ENCODE data around the gene TTLL8.

GRCh38 chr22:50071432-50072166 is 13.5 kb upstream of the TTLL8 start:
- TF ChIP-seq CTCF (IDR thresholded peaks at IDR 0.05) (no peak), EP300 (IDR thresholded peaks at IDR 0.05; ENCODE audit: low read depth) (no peak)
